Measurements from ENCODE around the gene TMEM156. TPM values are rescaled to one million over a fixed set of nuclear protein-coding genes. Genes with fewer than 3 reads are reported as not detected.

TMEM156 gene
- total and polyA plus RNA-seq, 8 donors: 0.37 to 1.8 (median 0.80) TPM; not detected in 4

DNA sequence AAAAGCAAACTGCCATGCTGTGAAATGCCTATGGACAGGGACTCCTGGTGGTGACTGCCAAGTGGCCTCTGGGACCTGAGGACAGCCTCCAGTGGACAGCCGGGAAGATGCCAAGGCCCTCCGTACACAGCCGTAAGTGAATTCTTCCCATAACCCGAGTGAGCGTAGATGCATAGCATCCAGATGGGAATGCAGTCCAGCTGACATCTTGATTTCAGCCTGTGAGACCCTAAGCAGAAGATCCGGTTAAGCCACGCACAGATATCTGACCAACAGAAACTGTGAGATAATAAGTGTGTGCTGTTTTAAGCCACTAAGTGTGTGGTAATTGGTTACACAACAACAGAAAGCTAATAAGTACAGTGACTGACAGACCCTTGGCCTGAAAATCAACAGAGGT is 55.9 kb downstream of the TMEM156 start:
- 84 to 92% (median 90%) methylated on average over 7 of the region's 7 CpGs for WGBS, 5 donors
- TF ChIP-seq, protein P1, sequence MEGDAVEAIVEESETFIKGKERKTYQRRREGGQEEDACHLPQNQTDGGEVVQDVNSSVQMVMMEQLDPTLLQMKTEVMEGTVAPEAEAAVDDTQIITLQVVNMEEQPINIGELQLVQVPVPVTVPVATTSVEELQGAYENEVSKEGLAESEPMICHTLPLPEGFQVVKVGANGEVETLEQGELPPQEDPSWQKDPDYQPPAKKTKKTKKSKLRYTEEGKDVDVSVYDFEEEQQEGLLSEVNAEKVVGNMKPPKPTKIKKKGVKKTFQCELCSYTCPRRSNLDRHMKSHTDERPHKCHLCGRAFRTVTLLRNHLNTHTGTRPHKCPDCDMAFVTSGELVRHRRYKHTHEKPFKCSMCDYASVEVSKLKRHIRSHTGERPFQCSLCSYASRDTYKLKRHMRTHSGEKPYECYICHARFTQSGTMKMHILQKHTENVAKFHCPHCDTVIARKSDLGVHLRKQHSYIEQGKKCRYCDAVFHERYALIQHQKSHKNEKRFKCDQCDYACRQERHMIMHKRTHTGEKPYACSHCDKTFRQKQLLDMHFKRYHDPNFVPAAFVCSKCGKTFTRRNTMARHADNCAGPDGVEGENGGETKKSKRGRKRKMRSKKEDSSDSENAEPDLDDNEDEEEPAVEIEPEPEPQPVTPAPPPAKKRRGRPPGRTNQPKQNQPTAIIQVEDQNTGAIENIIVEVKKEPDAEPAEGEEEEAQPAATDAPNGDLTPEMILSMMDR (IDR thresholded peaks at IDR 0.05): no peak
- TF ChIP-seq POLR2A (IDR thresholded peaks at IDR 0.05) (no peak), POLR2AphosphoS5 (IDR thresholded peaks at IDR 0.05) (no peak), EP300 (IDR thresholded peaks at IDR 0.05) (no peak)
- Histone ChIP-seq H3K4me1 (no peaks in the 10 kb centered on the region), H3K27me3 (no peaks in the 10 kb centered on the region), H3K9me3 (no peaks in the 10 kb centered on the region), H3K36me3 (no peaks in the 10 kb centered on the region), H3K4me3 (no peak overlapping the region), H3K27ac (no peak overlapping the region)
- intact Hi-C loops (cut with DNase I; ENCODE audit: low total_unique reads): no loop called here
- DNase-seq: no peak

DNA sequence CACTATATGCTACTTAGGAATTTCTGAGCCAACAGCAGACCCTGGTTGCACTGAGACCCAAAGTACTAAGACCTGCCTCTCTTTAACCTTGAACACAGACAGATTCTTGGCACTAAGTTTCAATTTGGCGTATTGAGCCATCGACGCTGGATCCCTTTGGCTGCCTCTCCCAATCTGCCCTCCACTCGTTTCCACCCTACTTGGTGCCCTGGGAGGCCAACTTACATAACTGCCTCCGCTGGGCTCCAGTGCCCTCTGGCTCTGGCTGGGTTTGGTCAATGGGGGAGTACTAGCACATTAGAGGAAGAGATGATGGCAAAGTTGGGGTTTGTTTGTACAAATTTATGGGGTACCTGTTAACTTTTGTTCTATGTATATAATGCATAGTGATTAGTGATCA is 63.5 kb downstream of the TMEM156 start:
- WGBS, 5 donors: 92 to 95% (median 94%) methylated on average over 5 of the region's 5 CpGs
- no peaks in the 10 kb centered on the region for H3K36me3 ChIP-seq
- no peaks in the 10 kb centered on the region for H3K27me3 ChIP-seq
- H3K4me1 ChIP-seq: peaks cover 0 to 4% (median 0%) of the 10 kb centered on the region in 4 donors
- no peak overlapping the region for H3K27ac ChIP-seq
- DNase-seq: no peak
- no peak overlapping the region for H3K4me3 ChIP-seq
- H3K9me3 ChIP-seq: no peaks in the 10 kb centered on the region
- intact Hi-C loops (cut with DNase I; ENCODE audit: low total_unique reads): no loop called here
- TF ChIP-seq POLR2A (IDR thresholded peaks at IDR 0.05) (no peak), EP300 (IDR thresholded peaks at IDR 0.05) (no peak)
- TF ChIP-seq, protein P1 (IDR thresholded peaks at IDR 0.05): no peak

DNA sequence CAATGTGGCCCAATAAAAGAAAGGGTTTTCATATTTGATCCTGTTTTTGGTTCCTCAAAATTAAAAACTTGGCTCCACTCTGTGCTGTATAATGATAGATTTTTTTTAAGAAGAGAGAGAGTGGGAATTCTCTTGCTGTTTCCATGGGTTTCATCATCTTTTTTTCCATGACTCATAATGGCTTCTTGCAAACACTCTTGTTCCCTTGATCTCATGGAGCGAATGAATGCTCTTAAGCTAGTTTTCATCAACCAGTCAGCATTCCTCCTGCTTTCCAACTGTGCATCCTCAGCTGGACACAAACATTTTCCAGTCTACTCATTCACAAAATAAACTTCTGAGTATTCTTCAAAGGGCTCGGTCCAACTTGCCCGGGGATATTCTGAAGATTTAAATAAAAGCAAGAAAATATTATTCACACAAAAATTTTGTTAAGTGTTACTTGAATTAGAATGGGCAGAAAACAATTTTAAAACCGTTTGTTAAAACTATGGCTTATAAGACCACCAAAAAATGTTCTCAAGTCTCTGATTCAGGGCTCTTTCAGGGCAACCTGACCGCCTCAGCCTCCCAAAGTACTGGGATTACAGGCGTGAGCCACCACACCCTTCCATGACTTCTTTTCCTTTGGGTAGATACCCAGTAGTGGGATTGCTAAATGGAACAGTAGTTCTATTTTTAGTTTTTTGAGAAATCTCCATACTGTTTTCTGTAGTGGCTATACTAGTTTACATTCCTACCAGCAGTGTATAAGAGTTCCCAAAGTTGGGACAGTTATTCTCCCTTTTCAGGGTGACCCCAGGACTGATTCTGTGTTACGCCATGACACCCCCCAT is 64.7 kb downstream of the TMEM156 start:
- no peak overlapping the region for H3K4me3 ChIP-seq
- DNase-seq: peak in 1 of 2 donors; percentile 73
- H3K27me3 ChIP-seq: no peaks in the 10 kb centered on the region
- WGBS, 5 donors: 74 to 86% (median 81%) methylated on average over 7 of the region's 7 CpGs
- peak overlapping the region in 4 of 5 donors; percentile 23 to 45 (median 40) for H3K27ac ChIP-seq
- no peaks in the 10 kb centered on the region for H3K36me3 ChIP-seq
- peaks cover 0 to 4% (median 0%) of the 10 kb centered on the region in 4 donors for H3K4me1 ChIP-seq
- H3K9me3 ChIP-seq: no peaks in the 10 kb centered on the region
- intact Hi-C loops (cut with DNase I; ENCODE audit: low total_unique reads): no loop called here
- TF ChIP-seq POLR2AphosphoS5 (IDR thresholded peaks at IDR 0.05) (peak; percentile 31 to 60 (median 32)), EP300 (IDR thresholded peaks at IDR 0.05) (no peak)
- TF ChIP-seq, protein P1 (IDR thresholded peaks at IDR 0.05): no peak

DNA sequence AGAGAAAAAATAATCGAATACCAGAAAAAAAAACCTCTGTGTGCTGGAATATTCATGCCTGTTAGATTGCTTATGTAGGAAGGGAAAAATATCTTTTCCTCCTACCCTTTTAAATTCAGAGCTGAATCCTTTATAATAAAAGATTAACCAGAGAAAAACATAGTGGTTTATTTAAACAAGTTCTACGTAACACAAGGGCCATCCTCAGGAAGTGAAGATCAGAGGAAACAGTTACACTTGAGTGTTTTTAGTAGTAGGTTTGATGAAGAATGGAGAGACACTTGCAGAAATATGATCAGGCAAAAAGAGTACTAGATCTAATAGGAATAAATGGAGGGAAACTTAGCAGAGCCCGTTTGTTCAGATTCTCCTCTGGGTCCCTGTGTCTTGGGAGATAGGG is 66.3 kb downstream of the TMEM156 start:
- Histone ChIP-seq H3K27me3 (no peaks in the 10 kb centered on the region), H3K4me3 (no peak overlapping the region), H3K4me1 (peaks cover 0 to 4% (median 0%) of the 10 kb centered on the region in 4 donors), H3K36me3 (no peaks in the 10 kb centered on the region), H3K9me3 (no peaks in the 10 kb centered on the region), H3K27ac (no peak overlapping the region)
- whole genome bisulfite sequencing, 5 donors: 76 to 89% (median 81%) methylated on average over 3 of the region's 3 CpGs
- intact Hi-C loops (cut with DNase I; ENCODE audit: low total_unique reads): no loop called here
- no peak for TF ChIP-seq EP300 (IDR thresholded peaks at IDR 0.05)
- TF ChIP-seq, protein P1 (IDR thresholded peaks at IDR 0.05): no peak
- no peak for TF ChIP-seq POLR2A (IDR thresholded peaks at IDR 0.05)
- no peak for TF ChIP-seq POLR2AphosphoS5 (IDR thresholded peaks at IDR 0.05)
- DNase-seq: no peak
